ENCODE data around the gene MAGEH1.
"Not testable (repeated sequence)": the region's sequence is repeated elsewhere in the genome, so short reads cannot be mapped to it uniquely, and the experiment has no call there.

MAGEH1 gene

DNA sequence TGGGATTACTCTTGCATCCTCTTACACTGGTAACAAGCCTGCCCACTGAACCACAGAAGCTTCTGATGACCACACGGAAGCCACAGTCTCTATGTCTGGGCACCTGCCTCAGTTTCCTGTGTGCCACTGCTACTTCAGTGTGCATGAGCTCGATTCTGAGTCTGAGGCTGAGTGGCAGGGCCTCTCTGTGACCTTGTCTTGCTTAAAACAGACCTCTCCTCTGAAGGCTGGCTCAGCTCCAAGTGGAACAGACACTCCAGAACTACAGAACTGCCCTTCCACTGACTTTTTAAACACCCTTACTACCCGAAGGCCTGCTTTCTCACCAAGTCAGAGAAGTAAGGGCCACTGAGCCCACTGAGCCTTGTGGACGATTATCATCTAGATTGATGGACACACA, 8.0 kb downstream of the MAGEH1 start:
- H3K27me3 ChIP-seq (replicated peaks; ENCODE audit: control insufficient read depth, insufficient read depth, low read length); DNase-seq (ENCODE audit: extremely low read depth, insufficient read length); H3K4me3 ChIP-seq (replicated peaks; ENCODE audit: low read depth, low read length); H3K36me3 ChIP-seq (ENCODE audit: control insufficient read depth, insufficient read depth, low read length): not testable (repeated sequence)

DNA sequence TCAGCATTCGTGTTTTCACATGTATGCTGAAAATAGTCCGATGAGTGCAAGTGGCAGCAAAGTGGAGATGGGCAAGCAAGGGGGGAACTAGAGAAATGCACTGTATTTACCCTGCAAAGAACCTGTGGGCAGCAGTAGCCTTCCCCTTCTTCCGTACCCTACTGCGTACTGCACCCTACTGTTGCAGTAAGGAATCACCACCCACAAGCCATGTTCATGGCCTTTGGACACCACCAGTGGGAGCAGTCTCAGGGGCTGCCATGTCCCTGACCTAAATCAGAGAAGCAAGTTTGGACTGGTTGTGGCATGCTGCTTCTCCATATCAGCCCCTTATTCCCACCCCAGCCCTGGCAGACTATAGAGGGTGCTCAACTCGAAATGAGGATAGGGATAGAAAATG, 12.1 kb downstream of the MAGEH1 start:
- not testable (repeated sequence) for H3K27me3 ChIP-seq (replicated peaks; ENCODE audit: control insufficient read depth, insufficient read depth, low read length); DNase-seq (ENCODE audit: extremely low read depth, insufficient read length)

DNA sequence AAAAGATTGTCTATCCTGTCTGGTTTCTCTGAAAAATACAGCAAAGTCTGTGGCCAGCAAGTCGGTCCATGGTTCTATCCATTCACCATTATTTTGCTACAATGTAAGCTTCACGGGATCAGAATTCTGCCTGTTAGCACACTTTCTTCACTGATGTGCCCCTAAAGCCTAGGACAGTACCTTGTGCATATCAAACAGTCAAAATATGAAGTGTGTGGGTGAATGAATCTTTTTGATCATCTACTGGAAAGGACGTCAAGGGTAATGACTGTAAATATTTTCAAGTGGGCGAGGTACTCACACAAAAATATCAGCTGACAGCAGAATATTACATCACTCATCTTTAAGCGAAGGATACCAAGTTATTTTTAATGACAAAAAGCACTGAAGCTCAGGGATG, 13.2 kb downstream of the MAGEH1 start:
- not testable (repeated sequence) for H3K4me3 ChIP-seq (replicated peaks; ENCODE audit: low read depth, low read length); H3K36me3 ChIP-seq (ENCODE audit: control insufficient read depth, insufficient read depth, low read length); H3K27me3 ChIP-seq (replicated peaks; ENCODE audit: control insufficient read depth, insufficient read depth, low read length); DNase-seq (ENCODE audit: extremely low read depth, insufficient read length)

More for the DNA sequence above, 12.1 kb downstream of the MAGEH1 start:
- not testable (repeated sequence) for H3K36me3 ChIP-seq (ENCODE audit: control insufficient read depth, insufficient read depth, low read length); H3K4me3 ChIP-seq (replicated peaks; ENCODE audit: low read depth, low read length)

DNA sequence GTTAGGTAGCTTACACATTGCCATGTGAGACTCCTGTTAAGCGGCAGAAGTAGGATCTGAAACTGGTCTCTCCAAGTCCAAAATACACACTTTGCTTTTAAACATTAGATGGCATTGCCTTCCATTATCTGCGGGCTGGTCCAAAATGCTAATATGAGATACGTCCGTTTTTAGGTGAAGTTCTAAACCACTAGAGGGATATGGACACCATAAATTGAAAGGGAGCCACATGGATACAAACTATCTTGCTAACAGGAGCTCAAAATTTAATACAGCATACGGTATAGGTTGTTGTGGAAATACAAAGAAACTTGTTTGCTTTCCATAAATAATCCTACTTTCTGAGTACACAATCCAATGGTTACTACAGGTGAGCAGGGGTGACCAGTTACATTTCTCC, 13.9 kb downstream of the MAGEH1 start:
- not testable (repeated sequence) for H3K36me3 ChIP-seq (ENCODE audit: control insufficient read depth, insufficient read depth, low read length); H3K4me3 ChIP-seq (replicated peaks; ENCODE audit: low read depth, low read length); H3K27me3 ChIP-seq (replicated peaks; ENCODE audit: control insufficient read depth, insufficient read depth, low read length); DNase-seq (ENCODE audit: extremely low read depth, insufficient read length)

DNA sequence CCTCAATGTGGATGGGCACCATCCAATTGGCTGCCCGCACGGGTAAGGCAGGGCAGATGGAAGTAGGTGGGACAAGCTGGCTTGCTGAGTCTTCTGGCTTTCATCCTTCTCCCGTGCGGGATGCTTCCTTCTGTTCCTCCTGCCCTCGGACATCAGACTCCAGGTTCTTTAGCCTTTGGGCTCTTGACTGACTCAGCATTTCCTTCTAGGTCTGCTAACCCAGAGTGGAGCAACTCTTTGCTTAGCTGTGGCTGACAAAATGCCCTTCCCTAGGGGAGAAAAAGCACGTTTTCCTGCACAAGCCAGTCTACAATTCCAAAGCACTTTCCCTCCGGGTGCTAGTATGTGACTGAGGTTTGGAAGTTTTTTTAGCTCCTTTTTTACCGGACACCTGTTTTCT, 28.0 kb downstream of the MAGEH1 start:
- DNase-seq (ENCODE audit: extremely low read depth, insufficient read length); H3K36me3 ChIP-seq (ENCODE audit: control insufficient read depth, insufficient read depth, low read length); H3K27me3 ChIP-seq (replicated peaks; ENCODE audit: control insufficient read depth, insufficient read depth, low read length); H3K4me3 ChIP-seq (replicated peaks; ENCODE audit: low read depth, low read length): not testable (repeated sequence)

DNA sequence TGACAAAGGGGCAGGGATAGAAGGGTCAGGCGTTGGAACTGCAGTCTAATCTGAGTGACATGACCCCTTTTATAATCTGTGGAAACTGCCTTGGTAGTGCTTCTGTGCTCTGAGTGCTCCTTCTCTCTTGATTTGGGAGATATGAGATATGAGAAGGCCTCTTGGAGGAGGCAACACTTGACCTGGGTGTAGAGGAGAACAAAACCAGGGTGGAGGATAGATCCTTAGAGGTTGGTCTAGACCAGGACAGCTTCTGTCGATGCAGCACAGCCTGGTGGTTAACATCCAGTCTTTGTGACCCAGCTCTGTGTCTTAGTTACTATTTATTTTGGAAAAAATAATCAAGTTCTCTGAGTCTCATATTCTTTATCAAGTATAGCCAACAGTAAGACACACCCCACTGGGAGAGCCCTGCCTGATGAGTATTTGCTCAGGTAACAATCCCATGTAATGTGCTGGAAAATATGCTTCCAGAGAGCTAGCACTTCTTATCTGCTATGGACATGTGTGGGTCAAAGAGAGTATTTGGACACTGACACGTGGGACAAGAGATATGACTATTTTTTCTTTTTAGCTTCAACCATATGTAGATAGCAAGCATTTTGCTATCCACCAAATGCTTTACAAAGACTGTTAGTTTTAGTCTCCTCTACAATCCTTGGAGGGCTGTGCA, 28.6 kb downstream of the MAGEH1 start:
- Histone ChIP-seq H3K36me3 (ENCODE audit: control insufficient read depth, insufficient read depth, low read length) (no peaks in the 10 kb centered on the region), H3K27me3 (replicated peaks; ENCODE audit: control insufficient read depth, insufficient read depth, low read length) (no peaks in the 10 kb centered on the region), H3K4me3 (replicated peaks; ENCODE audit: low read depth, low read length) (no peak overlapping the region)
- TF ChIP-seq, protein P1, sequence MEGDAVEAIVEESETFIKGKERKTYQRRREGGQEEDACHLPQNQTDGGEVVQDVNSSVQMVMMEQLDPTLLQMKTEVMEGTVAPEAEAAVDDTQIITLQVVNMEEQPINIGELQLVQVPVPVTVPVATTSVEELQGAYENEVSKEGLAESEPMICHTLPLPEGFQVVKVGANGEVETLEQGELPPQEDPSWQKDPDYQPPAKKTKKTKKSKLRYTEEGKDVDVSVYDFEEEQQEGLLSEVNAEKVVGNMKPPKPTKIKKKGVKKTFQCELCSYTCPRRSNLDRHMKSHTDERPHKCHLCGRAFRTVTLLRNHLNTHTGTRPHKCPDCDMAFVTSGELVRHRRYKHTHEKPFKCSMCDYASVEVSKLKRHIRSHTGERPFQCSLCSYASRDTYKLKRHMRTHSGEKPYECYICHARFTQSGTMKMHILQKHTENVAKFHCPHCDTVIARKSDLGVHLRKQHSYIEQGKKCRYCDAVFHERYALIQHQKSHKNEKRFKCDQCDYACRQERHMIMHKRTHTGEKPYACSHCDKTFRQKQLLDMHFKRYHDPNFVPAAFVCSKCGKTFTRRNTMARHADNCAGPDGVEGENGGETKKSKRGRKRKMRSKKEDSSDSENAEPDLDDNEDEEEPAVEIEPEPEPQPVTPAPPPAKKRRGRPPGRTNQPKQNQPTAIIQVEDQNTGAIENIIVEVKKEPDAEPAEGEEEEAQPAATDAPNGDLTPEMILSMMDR (IDR thresholded peaks at IDR 0.05; ENCODE audit: insufficient read depth, low read length, poor library complexity, severe bottlenecking): no peak
- no peak for DNase-seq (ENCODE audit: extremely low read depth, insufficient read length)

DNA sequence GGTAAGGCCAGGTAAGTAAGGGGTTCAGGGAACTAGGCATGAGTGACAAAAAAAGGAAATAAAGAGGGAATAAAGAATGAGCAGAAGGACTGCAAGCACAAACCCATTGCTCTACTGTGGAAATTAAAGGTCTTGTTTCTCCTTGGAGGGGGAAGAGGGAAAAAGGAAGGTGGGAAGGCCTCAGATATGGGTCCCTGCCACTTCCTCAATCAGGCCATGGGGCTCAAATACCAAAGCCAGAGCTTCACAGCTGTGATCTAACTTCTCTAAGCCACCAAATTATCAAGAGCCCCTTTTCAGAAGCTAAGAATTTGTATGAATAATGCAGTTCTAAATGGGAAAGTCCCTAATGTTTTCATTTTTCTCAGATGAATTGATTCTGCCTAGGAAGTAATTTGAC, 33.0 kb downstream of the MAGEH1 start:
- DNase-seq (ENCODE audit: extremely low read depth, insufficient read length): no peak
- TF ChIP-seq, protein P1 (IDR thresholded peaks at IDR 0.05; ENCODE audit: insufficient read depth, low read length, poor library complexity, severe bottlenecking): no peak
- no peak overlapping the region for H3K4me3 ChIP-seq (replicated peaks; ENCODE audit: low read depth, low read length)
- H3K27me3 ChIP-seq (replicated peaks; ENCODE audit: control insufficient read depth, insufficient read depth, low read length): no peaks in the 10 kb centered on the region
- H3K36me3 ChIP-seq (ENCODE audit: control insufficient read depth, insufficient read depth, low read length): no peaks in the 10 kb centered on the region

DNA sequence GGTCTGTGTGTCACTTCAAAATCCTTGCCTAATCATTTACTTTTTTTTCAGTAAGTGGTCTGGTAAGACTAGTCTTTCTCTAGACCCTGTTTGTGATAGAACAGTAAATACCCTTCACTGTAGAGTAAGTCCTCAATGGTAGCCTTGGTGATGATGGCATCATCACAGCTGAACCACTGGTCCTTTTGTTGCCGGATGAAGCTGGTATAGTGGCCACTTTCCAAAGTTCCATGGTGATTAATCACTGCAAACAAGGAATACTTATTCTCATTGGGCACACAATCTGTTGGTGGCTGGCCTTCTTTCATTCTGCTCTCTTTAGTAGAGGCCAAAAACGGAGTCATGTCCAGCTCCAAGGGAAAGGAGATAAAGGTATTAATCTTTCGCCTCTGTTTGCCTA, 34.8 kb downstream of the MAGEH1 start:
- no peaks in the 10 kb centered on the region for H3K27me3 ChIP-seq (replicated peaks; ENCODE audit: control insufficient read depth, insufficient read depth, low read length)
- DNase-seq (ENCODE audit: extremely low read depth, insufficient read length): no peak
- TF ChIP-seq, protein P1 (IDR thresholded peaks at IDR 0.05; ENCODE audit: insufficient read depth, low read length, poor library complexity, severe bottlenecking): no peak
- no peak overlapping the region for H3K4me3 ChIP-seq (replicated peaks; ENCODE audit: low read depth, low read length)
- H3K36me3 ChIP-seq (ENCODE audit: control insufficient read depth, insufficient read depth, low read length): no peaks in the 10 kb centered on the region

All from GM06990 (cell line).